SK-N-SH (cell line): ENCODE data around the gene NKX1-1. TPM values are rescaled to one million over a fixed set of nuclear protein-coding genes. Genes with fewer than 3 reads are reported as not detected.

Source experiments
- CTCF ChIA-PET: fragments of 300-600, 350-600 bp; formaldehyde crosslinking; extraction: SDS; loops from one replicate; lab custom pipeline; 2021; lab: Yijun Ruan, JAX
- POLR2A ChIA-PET: fragments of 350-600 bp; sonication (Branson Sonifier 250); formaldehyde crosslinking; extraction: SDS; loops from one replicate; lab custom pipeline; 2020; ENCODE audit warnings: antibody characterized with exemption, inconsistent platforms; lab: Yijun Ruan, JAX
- DNase-seq: peaks from one replicate; pipeline ENCODE4 v3.0.0; 2012
- H2AFZ ChIP-seq: fragments of 200-600 bp; sonication (generic); 2 replicates; pipeline ENCODE4 v1.8.1; 2016; ENCODE audit warnings: antibody characterized with exemption, mild to moderate bottlenecking, low read depth
- H3F3A ChIP-seq: fragments of 200-600 bp; sonication (generic); replicated peaks from 2 replicates; pipeline ENCODE3; 2016; ENCODE audit warnings: antibody characterized with exemption, mild to moderate bottlenecking; ENCODE audit not compliant: insufficient read depth
- H3K27ac ChIP-seq, 2 experiments: fragments of 200-500 bp in 1 of 2; fragments of 200-600 bp in 1 of 2; sonication (Bioruptor generic) in 1 of 2; sonication (generic), shearing (Covaris generic) in 1 of 2; 2 replicates each; pipeline versions ENCODE4 v1.5.1 to v1.6.1; 2014 to 2016; ENCODE audit warnings: low read depth in 2 of 2, inconsistent platforms in 1 of 2, low read length in 1 of 2, mild to moderate bottlenecking in 1 of 2, mixed read lengths in 1 of 2
- H3K27me3 ChIP-seq: fragments of 200-600 bp; sonication (generic), shearing (Covaris generic); 2 replicates; pipeline ENCODE4 v1.6.1; 2016; ENCODE audit warnings: mixed run types; ENCODE audit not compliant: insufficient read depth
- H3K36me3 ChIP-seq, 2 experiments: fragments of 200-500 bp in 1 of 2; fragments of 200-600 bp in 1 of 2; sonication (Bioruptor generic) in 1 of 2; sonication (generic) in 1 of 2; replicated peaks in 1 of 2; 2 replicates each; pipeline versions ENCODE3 to v1.5.1; 2014 to 2016; ENCODE audit warnings: low read length in 1 of 2, mild to moderate bottlenecking in 1 of 2; ENCODE audit not compliant: insufficient read depth in 2 of 2, control insufficient read depth in 1 of 2
- H3K4me1 ChIP-seq, 2 experiments: fragments of 200-500 bp in 1 of 2; fragments of 200-600 bp in 1 of 2; sonication (Bioruptor generic) in 1 of 2; sonication (generic), shearing (Covaris generic) in 1 of 2; 2 replicates each; pipeline versions ENCODE4 v1.5.1 to v1.6.1; 2014 to 2016; ENCODE audit warnings: low read depth in 1 of 2, low read length in 1 of 2, mixed run types in 1 of 2; ENCODE audit not compliant: insufficient read depth in 2 of 2, control insufficient read depth in 1 of 2
- H3K4me2 ChIP-seq: fragments of 200-600 bp; sonication (generic), shearing (Covaris generic); 2 replicates; pipeline ENCODE4 v1.6.1; 2017; ENCODE audit warnings: mixed run types
- H3K4me3 ChIP-seq, 2 experiments: fragments of 200-500 bp in 1 of 2; fragments of 200-600 bp in 1 of 2; sonication (Bioruptor generic) in 1 of 2; sonication (generic), shearing (Covaris generic) in 1 of 2; 2 replicates each; pipeline versions ENCODE4 v1.5.1 to v1.8.1; 2014 to 2016; ENCODE audit warnings: low read depth in 2 of 2, inconsistent platforms in 1 of 2, low read length in 1 of 2, mild to moderate bottlenecking in 1 of 2, mixed read lengths in 1 of 2, moderate library complexity in 1 of 2
- H3K79me2 ChIP-seq: fragments of 200-600 bp; sonication (generic); 2 replicates; pipeline ENCODE4 v1.8.1; 2017; ENCODE audit warnings: mild to moderate bottlenecking; ENCODE audit not compliant: insufficient read depth
- H3K9ac ChIP-seq: fragments of 200-600 bp; sonication (generic); 2 replicates; pipeline ENCODE4 v1.6.1; 2017; ENCODE audit warnings: mixed run types
- H3K9me2 ChIP-seq: fragments of 200-600 bp; sonication (generic); 2 replicates; pipeline ENCODE4 v1.6.1; 2017; ENCODE audit warnings: mixed run types
- H3K9me3 ChIP-seq: fragments of 200-600 bp; sonication (generic); 2 replicates; pipeline ENCODE4 v1.6.1; 2017; ENCODE audit warnings: mixed run types, mild to moderate bottlenecking, moderate library complexity
- H4K20me1 ChIP-seq: fragments of 200-600 bp; sonication (generic); 2 replicates; pipeline ENCODE4 v1.6.1; 2017; ENCODE audit warnings: mild to moderate bottlenecking, mixed run types; ENCODE audit not compliant: insufficient read depth
- EP300 ChIP-seq, 2 experiments: IDR thresholded peaks; 2 replicates each; pipeline versions ENCODE4 v1.4.0 to v1.6.1; 2012; ENCODE audit warnings: borderline replicate concordance in 1 of 2, low read depth in 1 of 2, low read length in 1 of 2
- EZH2phosphoT487 ChIP-seq: fragments of 200-600 bp; sonication (generic); IDR thresholded peaks from 2 replicates; pipeline ENCODE4 v1.6.1; 2017; ENCODE audit warnings: low read depth, mixed run types, mild to moderate bottlenecking, antibody characterized with exemption, moderate library complexity, borderline replicate concordance
- FOSL2 ChIP-seq: IDR thresholded peaks from 2 replicates; pipeline ENCODE4 v1.4.0; 2012; ENCODE audit warnings: low read depth, mild to moderate bottlenecking, moderate library complexity, borderline replicate concordance
- GABPA ChIP-seq: IDR thresholded peaks from 2 replicates; pipeline ENCODE4 v1.4.0; 2012; ENCODE audit warnings: low read depth, mild to moderate bottlenecking
- JUND ChIP-seq: IDR thresholded peaks from 2 replicates; pipeline ENCODE4 v1.4.0; 2012
- MAX ChIP-seq: IDR thresholded peaks from 2 replicates; pipeline ENCODE4 v1.4.0; 2012; ENCODE audit warnings: low read depth
- PBX3 ChIP-seq: IDR thresholded peaks from 2 replicates; pipeline ENCODE4; 2012
- REST ChIP-seq: IDR thresholded peaks from 2 replicates; pipeline ENCODE4 v1.6.1; 2012; ENCODE audit warnings: mild to moderate bottlenecking, low read depth, low read length, moderate library complexity
- RXRA ChIP-seq: IDR thresholded peaks from 2 replicates; pipeline ENCODE4 v1.4.0; 2012; ENCODE audit warnings: low read depth, mild to moderate bottlenecking, borderline replicate concordance
- TEAD4 ChIP-seq: IDR thresholded peaks from 2 replicates; pipeline ENCODE4 v1.4.0; 2012; ENCODE audit warnings: mild to moderate bottlenecking, borderline replicate concordance; ENCODE audit not compliant: insufficient read depth
- USF1 ChIP-seq: IDR thresholded peaks from 2 replicates; pipeline ENCODE4 v1.4.0; 2012; ENCODE audit warnings: low read depth, borderline replicate concordance
- ZBTB33 ChIP-seq: IDR thresholded peaks from 2 replicates; pipeline ENCODE4 v1.4.0; 2012; ENCODE audit warnings: low read depth, borderline replicate concordance
- WGBS: methylation state at CpG from one replicate; pipeline ENCODE4 v1.1.6; 2017; ENCODE audit warnings: low lambda C conversion rate; 5-methylcytosine and 5-hydroxymethylcytosine counted together
- polyA plus RNA-seq, 3 experiments: library from polyadenylated mRNA; depleted of rRNA; stranded (reverse); fragments of >200 nt; gene quantifications; 2 replicates each; pipeline ENCODE4 v1.2.3, GENCODE V29; 2012

Gene NKX1-1
- polyA plus RNA-seq, 1 of the 3 experiments (the other 2 are of a cell fraction): not detected

- Histone ChIP-seq H3K79me2 (no peaks in the 10 kb centered on the region), H3K9ac (no peak overlapping the region), H3K4me3 (no peak overlapping the region), H2AFZ (no peak overlapping the region), H3K9me2 (no peaks in the 10 kb centered on the region), H3K27me3 (peaks cover 38% of the 10 kb centered on the region), H3K4me2 (no peak overlapping the region), H3K9me3 (no peaks in the 10 kb centered on the region), H4K20me1 (no peaks in the 10 kb centered on the region), H3K36me3 (no peaks in the 10 kb centered on the region), H3K4me1 (no peaks in the 10 kb centered on the region), H3K27ac (no peak overlapping the region), H3F3A (no peaks in the 10 kb centered on the region)
- CTCF ChIA-PET: interaction anchor here (0.9 to 2.4 kb wide), 2 partner anchors 13 to 113 kb away, joined by 3 to 11 read pairs; no protein-coding TSS in a partner anchor
- POLR2A ChIA-PET: no interaction called here
- no CpG with 5 or more reads among the region's 11 CpGs for WGBS
- TF ChIP-seq MAX (no peak), PBX3 (no peak), TEAD4 (no peak), RXRA (no peak)
- DNase-seq: peak; percentile 21
These were observed 5.9 kb downstream of the NKX1-1 start for GRCh38 chr4:1400191-1400805.

GRCh38 chr4:1399508-1400190 is 6.6 kb downstream of the NKX1-1 start:
- Histone ChIP-seq H3F3A (no peaks in the 10 kb centered on the region), H2AFZ (no peak overlapping the region), H3K4me3 (no peak overlapping the region), H3K9ac (no peak overlapping the region), H3K9me3 (no peaks in the 10 kb centered on the region), H3K4me2 (no peak overlapping the region), H4K20me1 (no peaks in the 10 kb centered on the region), H3K36me3 (no peaks in the 10 kb centered on the region), H3K27ac (no peak overlapping the region), H3K27me3 (peaks cover 31% of the 10 kb centered on the region), H3K4me1 (no peaks in the 10 kb centered on the region), H3K79me2 (no peaks in the 10 kb centered on the region), H3K9me2 (no peaks in the 10 kb centered on the region)
- 46% methylated on average over 8 of the region's 15 CpGs for WGBS
- TF ChIP-seq USF1: no peak
- TF ChIP-seq RXRA: no peak
- no peak for TF ChIP-seq EP300 (IDR thresholded peaks at IDR 0.05; ENCODE audit: borderline replicate concordance in 1 of 2, low read depth in 1 of 2, low read length in 1 of 2)
- TF ChIP-seq GABPA: no peak
- no peak for TF ChIP-seq FOSL2
- no peak for TF ChIP-seq REST
- no peak for TF ChIP-seq EZH2phosphoT487
- TF ChIP-seq JUND: no peak
- TF ChIP-seq ZBTB33: no peak
- ChIA-PET POLR2A (no interaction called here), CTCF (no interaction called here)
- DNase-seq: peak; percentile 15
